ENCODE measurements around the gene POFUT1. TPM values are rescaled to one million over a fixed set of nuclear protein-coding genes. Genes with fewer than 3 reads are reported as not detected.

POFUT1 gene
- total RNA-seq, 1 donor: 14.3 TPM

- DNase-seq (ENCODE audit: low read depth in 2 of 3, low spot score in 2 of 3): no peak
Measured at GRCh38 chr20:32205843-32206759, 1.6 kb upstream of the POFUT1 start.

- peak in 2 of 3 donors; percentile 51 to 57 for DNase-seq (ENCODE audit: low read depth in 2 of 3, low spot score in 2 of 3)
Measured at GRCh38 chr20:32206760-32207625, 687 bp upstream of the POFUT1 start.

- no peak for DNase-seq (ENCODE audit: low read depth in 2 of 3, low spot score in 2 of 3)
Measured at GRCh38 chr20:32208499-32209154, 947 bp downstream of the POFUT1 start.

GRCh38 chr20:32209850-32210605 lies 2.3 kb downstream of the POFUT1 start:
- no peak for DNase-seq (ENCODE audit: low read depth in 2 of 3, low spot score in 2 of 3)

GRCh38 chr20:32213870-32214269 lies 6.2 kb downstream of the POFUT1 start:
- no peak for DNase-seq (ENCODE audit: low read depth in 2 of 3, low spot score in 2 of 3)

GRCh38 chr20:32215147-32215546 lies 7.5 kb downstream of the POFUT1 start:
- DNase-seq (ENCODE audit: low read depth in 2 of 3, low spot score in 2 of 3): no peak

GRCh38 chr20:32215729-32216128 lies 8.0 kb downstream of the POFUT1 start:
- no peak for DNase-seq (ENCODE audit: low read depth in 2 of 3, low spot score in 2 of 3)

- DNase-seq (ENCODE audit: low read depth in 2 of 3, low spot score in 2 of 3): no peak
Measured at GRCh38 chr20:32216179-32217142, 8.8 kb downstream of the POFUT1 start.

- no peak for DNase-seq (ENCODE audit: low read depth in 2 of 3, low spot score in 2 of 3)
Measured at GRCh38 chr20:32218156-32218900, 10.6 kb downstream of the POFUT1 start.

GRCh38 chr20:32224463-32224862 lies 16.8 kb downstream of the POFUT1 start:
- DNase-seq (ENCODE audit: low read depth in 2 of 3, low spot score in 2 of 3): no peak

- no peak for DNase-seq (ENCODE audit: low read depth in 2 of 3, low spot score in 2 of 3)
Measured at GRCh38 chr20:32226391-32226790, 18.7 kb downstream of the POFUT1 start.

- DNase-seq (ENCODE audit: low read depth in 2 of 3, low spot score in 2 of 3): no peak
Measured at GRCh38 chr20:32227306-32227705, 19.6 kb downstream of the POFUT1 start.

GRCh38 chr20:32227744-32228688 lies 20.3 kb downstream of the POFUT1 start:
- no peak for DNase-seq (ENCODE audit: low read depth in 2 of 3, low spot score in 2 of 3)

- DNase-seq (ENCODE audit: low read depth in 2 of 3, low spot score in 2 of 3): no peak
Measured at GRCh38 chr20:32229251-32229747, 21.6 kb downstream of the POFUT1 start.

GRCh38 chr20:32230707-32231106 lies 23.0 kb downstream of the POFUT1 start:
- no peak for DNase-seq (ENCODE audit: low read depth in 2 of 3, low spot score in 2 of 3)

GRCh38 chr20:32231245-32231644 lies 23.6 kb downstream of the POFUT1 start:
- no peak for DNase-seq (ENCODE audit: low read depth in 2 of 3, low spot score in 2 of 3)

GRCh38 chr20:32231847-32232246 lies 24.2 kb downstream of the POFUT1 start:
- DNase-seq (ENCODE audit: low read depth in 2 of 3, low spot score in 2 of 3): peak in 2 of 3 donors; percentile 44 to 66
